Measurements from ENCODE around the gene WBP1.
"Not testable (repeated sequence)": the region's sequence is repeated elsewhere in the genome, so short reads cannot be mapped to it uniquely, and the experiment has no call there.

The WBP1 gene

DNA sequence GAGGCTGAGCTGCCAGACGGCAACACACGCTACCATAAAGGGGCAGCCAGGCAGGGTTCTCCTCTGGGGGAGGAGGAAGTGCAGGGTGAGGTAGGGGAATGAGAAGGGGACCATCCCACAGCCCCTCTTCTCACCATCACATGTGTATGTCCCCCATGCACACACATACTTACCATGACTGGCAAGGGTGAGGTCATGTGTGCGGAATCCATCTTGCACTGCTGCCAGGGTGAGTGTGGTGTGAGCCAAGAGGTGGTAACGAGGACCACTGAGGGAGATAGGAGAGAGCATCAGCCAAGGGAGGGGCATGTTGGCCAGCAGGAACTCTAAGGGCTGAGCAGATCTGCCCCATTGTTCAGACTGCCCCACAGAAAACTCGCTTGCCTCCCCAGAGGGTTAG is 29.6 kb upstream of the WBP1 start:
- DNase-seq: no peak

DNA sequence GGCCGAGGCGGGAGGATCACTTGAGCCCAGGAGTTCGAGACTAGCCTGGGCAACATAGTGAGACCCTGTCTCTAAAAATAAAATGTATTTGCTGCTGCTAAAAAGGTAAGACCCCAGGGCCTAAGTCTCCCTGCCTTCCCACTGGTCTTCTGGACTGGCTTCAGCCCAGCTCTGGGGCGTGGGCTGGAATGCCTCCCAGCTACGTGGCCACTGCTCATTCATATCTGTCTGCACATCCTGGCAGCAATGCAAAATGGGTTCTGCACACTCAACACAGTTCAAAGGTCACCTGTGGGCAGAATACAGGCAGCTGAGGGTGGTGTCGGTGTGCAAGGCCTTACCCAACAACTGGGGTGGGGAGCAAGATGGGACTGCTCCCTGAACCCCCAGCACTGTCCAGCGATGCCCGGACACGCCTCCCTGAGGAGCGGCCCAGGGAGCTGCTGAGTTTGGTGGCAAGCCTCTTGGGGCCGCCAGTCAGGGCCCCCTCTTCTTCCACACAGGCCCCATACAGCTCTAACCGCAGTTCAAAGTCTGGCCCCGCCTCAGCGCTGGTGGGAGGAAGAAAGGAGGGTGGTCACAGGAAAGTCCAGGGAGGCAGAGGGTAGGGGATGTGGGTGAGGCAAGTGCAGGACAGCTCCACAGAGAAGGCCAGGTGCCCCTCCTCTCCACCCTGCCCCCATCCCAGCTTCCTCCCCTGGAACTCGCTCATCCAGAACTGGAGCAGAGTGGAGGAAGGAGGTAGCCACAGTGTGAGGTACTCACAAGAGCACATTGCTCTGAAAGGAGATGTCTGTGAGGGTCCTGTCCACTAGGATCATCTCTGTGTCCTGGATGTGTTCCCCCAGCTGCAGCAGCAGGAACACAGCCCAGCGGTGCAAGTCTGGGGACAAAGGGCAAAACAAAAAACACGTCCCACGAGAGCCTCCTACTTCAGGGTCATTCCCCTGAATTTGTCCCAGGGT is 28.5 kb upstream of the WBP1 start:
- DNase-seq: no peak

DNA sequence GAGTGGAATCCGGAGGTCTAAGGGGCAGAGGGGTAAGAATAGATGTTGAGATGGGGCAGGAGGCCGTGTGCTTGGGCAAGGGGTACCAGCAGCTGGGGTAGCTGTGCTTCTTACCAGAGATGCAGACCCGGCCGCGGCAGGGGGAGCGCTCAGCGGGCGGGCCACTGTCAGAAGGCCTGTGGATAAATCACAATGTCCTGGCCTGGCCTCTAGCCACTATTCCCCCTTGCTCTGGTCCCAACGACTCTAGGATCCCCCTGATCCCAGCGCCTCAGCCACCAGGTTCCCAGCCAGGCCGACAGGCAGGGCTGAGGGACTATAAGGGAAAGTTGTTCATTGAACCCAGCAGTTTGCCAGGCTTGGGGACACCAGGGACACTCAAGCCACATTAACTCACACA is 27.7 kb upstream of the WBP1 start:
- DNase-seq: no peak

DNA sequence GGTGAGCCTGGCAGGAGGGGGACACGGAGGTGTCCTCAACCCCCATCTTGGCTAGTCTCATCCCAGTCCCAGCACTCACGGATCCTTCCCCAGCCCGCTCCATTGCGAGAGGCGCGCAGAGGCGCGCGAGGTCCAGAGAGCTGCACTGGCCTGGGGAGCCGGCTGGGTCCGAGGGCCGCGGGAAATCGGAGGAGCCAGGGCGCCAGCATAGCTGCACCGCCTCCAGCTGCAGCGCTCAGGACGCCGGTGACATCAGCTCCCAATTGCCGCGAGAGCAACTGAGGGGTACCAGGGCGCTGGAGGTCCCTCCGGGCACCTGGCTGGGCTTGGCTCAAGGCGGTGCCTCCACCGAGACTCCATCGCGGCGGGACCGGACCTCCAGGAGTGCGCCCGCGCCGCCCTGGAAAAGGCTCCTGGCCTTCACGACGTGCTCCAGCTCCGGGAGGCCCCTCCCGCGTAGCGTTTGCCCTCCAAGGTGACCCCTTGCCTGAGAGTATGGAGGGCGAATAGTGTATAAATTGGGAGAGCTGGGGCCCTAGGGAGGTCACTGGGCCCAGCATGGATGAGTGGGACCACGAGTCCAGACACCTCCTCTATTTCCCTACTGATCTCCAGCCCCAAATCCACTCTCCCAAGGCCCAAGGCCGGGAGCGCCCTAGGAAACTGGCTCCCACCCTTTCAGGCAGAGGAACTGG is 22.0 kb upstream of the WBP1 start:
- no peak for DNase-seq

DNA sequence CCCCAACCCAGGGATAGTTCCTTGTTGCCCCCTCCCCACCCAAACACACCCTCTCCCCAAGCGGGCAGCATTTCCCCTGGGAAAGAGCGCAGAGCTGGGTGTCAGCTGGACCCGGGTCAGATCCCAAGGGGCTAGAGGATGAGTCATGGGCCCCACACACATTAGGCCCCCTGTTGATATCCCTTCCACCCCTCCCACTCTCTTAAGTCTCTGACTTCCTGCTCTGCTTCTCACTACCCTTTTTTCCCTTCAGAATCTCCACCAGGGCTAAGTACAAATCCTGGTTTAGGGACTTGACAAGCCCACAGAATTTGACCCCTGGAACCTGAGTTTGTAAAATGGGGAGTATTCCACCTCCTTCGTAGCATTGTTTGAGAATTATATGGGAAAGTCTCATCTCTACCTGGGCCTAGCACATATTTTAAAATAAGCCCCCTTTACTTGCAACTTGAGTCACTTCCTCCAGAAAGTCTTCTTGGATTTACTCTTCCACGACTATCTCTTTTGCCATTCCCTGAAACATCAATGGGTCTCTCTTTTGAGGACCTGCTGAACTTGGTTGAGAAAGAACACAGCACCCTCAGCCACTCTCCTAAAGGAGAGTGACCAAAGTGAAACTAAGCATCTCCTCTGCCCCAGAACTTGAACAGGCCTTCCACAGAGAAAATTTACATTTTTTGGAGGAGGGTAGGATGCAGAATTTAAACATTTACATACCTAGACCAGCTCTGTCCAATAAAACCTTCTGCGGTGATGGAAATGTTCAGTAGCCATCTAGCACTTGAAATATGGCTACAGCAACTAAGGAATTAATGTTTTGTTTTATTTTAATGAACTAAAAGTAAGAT is 21.2 kb upstream of the WBP1 start:
- DNase-seq: no peak

DNA sequence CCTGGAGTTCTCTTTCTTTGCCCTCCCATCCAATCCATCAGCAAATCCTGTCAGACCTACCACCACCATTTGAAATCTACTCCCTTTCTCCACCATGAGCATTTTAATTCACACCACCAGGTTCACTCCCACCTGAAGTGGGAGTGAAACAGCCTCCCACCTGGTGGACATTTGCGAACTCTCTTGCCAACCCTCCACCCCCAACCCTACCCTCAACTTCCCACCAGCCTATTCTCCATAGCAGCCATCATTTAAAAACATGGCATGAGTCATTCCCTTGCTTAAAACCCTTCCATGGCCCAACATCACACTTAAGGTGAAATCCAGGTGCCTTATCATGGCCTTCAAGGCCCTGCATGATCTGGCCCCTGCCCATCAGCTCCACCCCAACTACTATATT is 20.0 kb upstream of the WBP1 start:
- no peak for DNase-seq

DNA sequence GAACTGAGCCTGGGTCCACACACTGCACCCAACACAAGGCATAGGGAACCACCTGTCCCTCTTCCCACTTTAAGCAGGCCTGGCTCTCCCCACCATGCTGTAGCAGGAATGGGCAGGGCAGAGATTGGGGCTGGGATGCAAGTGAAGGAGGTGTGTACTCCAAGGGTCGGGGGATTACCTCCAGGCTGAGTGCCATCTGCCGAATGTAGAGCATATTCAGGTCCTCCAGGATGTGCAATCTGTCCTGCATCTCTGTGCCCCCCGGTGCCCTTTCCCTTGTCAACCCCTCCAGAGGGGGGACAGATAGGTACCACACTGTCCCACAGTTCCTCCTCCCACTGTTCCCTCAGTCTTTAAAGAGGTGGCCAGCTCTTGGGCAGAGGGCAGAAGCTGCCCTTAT is 18.9 kb upstream of the WBP1 start:
- no peak for DNase-seq

DNA sequence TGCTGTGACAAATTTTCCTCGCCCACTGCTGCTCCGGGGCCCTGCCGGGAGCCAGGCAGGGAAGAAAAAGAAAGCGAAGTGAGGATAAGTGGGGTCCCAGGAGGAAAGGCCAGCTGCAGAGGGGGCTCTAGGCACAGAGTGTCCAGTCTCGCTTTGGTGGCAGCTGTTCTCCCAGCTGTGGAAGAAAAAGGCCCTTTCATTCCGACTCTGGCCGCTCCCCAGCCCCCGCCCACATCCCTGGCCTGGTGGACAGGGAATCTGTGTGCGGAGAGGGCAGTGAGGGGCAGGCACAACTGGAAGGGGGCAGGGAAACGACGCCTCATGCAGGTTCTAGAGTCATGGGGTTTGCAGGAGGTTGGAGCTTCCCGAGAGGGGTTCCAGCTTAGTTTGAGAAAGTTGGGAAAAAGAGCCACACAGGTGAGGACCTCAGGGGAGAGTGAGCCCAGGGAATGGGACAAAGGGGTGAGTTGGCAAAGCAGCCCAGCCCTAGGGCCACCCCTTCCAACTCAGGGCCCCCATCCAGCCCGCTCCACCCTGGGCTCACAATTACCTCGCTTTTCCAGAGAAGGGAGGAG is 18.3 kb upstream of the WBP1 start:
- DNase-seq: no peak

DNA sequence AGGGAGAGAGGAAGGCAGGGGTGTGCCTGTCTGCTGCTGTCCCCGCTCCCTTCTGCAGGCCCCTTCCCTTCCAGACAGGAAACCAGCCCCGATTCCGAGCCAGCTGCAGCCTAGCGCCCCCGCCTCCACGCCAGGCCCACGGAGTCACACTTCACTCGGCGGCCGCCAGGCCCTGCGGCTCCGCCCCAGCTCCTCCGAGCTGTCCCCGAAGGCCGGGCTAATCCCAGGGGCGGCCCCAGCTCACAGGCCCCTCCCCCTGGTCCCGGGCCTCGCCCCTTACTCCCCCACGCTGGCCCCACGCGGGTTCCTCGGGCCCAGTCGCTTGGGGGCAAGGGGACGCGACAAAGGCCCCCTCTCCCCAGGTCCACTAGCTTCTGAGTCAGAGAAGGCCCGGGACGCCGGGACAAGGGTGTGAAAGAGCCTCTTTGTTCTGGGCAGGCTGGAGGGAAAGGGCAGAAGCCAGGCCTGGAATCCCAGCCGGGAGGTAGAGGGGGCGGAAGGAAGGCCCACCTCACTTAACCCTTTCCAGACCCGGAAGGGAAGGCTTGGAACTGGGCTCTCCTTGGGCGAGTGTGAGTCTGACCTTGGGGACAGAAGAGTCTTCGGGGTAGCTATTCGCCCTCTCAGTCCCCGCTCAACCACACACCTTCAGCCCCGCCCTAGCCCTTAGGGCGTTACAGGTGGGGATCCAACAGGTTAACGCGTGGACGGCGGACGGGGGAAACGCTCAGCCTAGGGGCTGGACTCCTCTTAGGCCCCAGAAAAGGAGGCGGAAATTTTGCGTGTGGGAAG is 17.7 kb upstream of the WBP1 start:
- peak; percentile 33 for DNase-seq

DNA sequence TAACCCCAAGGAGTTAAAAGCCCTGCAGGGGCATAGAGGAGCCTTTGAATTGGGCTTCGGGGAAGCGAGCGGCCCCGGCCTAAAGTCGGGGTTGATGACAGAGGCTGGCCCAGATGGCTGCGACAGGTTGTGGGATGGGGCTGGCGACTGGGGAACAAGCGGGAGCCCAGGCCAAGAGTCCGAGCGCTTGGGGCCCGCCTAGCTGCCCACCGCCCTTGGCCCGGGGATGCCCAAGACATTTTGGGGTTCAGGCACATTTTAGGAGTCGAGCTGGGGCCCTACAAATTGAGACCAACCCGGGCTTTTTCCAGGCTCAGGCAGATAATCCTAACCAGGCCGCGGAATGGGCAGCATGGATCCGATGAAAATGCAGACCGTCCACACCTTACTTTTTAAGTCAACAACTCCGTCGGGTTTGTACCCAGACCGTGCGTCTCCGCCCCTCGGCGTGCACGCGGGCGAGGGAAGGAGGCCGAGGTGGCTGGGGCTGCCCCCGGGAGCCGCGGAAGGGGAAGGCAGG is 17.0 kb upstream of the WBP1 start:
- no peak for DNase-seq

DNA sequence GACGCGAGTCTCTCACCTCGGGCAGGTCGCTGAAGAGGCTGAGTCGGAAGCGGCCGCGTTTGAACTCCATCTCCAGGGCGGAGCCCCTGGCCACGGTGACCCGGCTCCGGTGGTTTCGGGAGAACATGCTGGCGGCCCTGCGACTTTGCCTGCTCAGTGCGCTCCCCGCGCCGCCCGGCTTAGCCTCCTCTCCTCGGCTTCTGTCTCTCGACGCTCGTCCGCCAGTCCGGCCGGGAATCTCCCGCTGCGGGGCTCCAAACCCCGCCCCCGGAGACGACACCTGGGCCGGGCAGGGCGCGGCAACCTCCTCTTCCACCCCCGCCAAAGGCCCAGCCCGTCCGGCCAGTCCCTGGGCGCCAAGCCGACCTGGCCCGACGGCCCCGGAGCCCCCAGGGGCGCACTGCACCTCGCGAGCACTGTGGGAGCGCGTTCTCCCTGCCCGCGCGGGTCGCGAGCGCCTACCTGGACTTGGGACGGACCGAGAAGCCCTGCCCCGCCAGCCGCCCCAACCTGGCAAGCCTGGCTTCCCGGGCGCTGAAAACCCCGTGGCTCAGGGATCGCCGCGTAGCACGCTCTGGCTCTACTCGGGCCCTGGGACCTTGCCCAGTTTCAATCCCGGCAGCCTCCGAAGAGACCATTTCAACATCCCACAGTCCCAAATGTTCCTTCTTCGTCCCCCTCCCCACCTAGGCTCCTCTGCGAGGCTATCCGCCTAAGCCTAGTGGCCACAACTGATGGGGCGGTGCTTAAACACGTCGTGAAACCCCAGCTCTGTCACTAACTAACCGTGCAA is 16.4 kb upstream of the WBP1 start, which contains the start of gene RTKN:
Gene RTKN (minus strand): TSS at position 248 of the 793 bp plus-strand sequence. CDS start 121 bp downstream, at position 127.
- peak; percentile 21 for DNase-seq

DNA sequence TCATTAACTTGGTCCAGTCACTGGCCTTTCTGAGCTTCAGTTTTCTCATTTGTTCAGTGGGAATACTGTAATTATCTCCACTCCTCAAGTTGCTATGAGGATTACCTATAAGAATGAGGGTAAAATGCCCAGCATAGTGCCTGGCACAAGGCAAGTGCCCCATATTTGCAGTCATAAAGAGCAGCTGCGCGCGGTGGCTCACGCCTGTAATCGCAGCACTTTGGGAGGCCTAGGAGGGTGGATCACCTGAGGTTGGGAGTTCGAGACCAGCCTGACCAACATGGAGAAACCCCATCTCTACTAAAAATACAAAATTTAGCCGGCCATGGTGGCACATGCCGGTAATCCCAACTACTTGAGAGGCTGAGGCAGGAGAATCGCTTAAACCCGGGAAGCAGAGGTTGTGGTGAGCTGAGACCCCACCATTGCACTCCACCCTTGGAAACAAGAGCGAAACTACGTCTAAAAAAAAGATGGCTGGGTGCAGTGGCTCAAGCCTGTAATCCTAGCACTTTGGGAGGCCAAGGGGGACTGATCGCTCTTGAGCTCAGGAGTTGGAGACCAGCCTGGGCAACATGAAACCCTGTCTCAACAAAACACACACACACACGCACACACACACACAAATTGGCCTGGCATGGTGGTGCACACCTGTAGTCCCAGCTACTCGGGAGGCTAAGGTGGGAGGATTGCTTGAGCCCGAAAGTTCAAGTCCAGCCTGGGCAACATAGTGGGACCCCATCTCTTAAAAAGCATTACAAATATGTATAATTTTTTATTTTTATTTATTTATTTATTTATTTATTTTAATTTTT is 15.5 kb upstream of the WBP1 start:
- DNase-seq: not testable (repeated sequence)

DNA sequence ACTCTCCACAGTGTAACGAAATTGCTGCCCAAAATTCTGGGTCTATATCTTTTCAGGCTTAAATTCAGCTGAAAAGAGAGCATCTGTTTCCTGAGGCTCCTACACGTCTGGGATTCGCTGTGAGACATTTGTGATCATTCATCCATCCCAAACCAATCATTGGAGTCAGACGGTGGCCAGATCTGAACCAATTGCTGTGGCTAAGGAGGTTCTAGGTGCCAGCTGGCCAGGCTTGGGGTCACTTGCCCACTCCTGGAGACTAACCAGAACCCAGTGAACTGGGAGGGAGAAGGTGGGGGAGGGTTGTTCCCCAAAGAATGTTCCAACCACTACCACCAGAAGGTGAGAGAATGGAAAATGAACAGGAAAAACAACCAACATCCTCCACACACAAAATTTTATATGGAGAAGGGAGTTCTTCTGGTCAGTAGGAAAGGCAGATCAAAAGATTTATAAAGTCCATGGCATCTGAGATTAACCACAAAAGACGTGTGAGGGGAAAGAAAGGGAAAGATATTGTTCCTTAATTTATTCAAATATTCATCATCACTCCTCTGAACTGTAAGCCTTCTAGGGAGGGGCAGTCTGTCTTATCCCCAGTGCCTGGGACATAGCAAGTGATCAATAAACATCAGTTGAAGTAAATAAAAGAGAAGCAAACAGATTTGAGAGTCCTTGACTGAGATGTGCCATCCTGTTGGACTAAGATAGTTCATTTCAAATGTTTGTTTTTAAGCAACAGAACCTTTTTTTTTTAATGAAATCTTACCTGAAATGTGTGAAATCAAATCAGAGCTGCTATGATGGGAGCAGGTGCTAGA is 13.5 kb upstream of the WBP1 start:
- DNase-seq: no peak

DNA sequence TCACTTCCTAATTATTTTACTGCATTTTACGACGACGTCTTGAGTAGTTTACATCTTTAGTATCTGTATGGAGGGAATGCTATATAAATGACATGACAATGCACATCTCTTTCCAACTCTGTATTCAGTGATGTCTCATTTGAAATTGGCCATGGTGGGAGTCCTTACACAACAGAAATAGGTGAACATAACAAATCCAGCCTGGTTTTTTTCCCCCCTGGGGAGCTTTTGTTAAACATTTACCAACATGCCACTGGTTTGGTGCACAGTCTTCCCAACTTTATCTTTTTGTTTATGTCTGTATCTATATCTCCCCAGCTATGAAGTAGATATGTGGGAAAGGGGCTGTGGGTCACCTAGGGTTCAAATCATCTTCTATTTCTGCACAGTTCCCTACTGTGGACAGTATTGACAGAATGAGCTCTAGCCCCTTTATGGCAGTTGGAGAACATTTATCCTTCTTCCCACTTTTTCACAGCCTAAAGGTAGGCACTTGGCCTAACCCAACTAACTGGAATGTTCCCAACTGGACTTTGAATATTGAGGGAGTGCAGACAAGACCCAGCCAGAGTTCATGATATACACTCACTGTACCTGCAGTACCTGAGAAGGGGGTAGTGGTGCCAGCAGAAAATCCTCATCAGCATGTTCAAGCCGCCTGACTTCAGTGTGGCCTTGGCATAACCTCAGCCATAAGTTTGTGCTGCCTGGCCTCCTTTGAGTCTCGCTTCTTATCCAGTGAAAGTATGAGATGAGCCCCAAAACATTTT is 10.8 kb upstream of the WBP1 start:
- no peak for DNase-seq

DNA sequence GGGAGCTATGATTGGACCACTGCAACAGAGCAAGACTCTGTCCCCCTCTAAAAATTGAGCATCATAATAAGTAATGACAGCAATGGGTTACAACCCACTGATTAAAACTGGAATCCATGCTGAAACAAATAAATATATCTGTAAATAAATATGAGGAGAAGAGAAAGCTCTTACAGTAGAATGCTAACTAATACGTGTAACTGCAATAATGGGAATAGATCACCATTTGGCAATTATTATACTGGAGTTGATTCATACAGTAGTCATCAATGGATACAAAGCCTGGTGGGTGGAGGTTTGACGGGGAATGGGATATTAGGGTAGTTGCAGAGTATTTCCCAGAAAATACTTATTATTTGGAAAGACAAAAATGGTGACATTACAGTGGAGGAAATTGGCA is 9.5 kb upstream of the WBP1 start:
- no peak for DNase-seq

DNA sequence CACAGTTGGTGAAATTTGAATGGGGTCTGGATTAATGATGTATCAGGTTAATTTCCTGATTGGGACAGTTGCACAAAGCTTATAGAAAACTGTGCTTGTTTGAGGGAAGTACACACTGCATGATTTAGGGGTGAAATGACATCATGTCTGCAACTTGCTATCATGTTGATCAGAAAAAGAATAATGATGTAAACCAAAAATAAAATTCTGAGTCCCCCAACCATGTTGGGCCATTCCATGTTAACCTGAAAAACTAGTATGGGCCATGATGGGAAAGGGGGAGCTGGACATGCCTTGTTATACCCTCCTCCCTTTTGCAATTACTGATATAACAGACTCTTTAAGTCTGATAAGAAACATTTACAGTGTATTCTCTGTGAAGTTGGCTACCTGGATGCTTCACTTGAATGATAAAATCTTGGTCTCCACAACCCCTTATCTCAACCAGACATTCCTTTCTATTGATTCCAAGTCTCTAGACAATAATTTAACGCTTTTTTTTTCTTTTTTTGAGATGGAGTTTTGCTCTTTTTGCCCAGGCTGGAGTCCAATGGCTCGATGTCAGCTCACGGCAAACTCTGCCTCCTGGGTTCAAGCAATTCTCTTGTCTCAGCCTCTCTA is 7.6 kb upstream of the WBP1 start:
- no peak for DNase-seq

DNA sequence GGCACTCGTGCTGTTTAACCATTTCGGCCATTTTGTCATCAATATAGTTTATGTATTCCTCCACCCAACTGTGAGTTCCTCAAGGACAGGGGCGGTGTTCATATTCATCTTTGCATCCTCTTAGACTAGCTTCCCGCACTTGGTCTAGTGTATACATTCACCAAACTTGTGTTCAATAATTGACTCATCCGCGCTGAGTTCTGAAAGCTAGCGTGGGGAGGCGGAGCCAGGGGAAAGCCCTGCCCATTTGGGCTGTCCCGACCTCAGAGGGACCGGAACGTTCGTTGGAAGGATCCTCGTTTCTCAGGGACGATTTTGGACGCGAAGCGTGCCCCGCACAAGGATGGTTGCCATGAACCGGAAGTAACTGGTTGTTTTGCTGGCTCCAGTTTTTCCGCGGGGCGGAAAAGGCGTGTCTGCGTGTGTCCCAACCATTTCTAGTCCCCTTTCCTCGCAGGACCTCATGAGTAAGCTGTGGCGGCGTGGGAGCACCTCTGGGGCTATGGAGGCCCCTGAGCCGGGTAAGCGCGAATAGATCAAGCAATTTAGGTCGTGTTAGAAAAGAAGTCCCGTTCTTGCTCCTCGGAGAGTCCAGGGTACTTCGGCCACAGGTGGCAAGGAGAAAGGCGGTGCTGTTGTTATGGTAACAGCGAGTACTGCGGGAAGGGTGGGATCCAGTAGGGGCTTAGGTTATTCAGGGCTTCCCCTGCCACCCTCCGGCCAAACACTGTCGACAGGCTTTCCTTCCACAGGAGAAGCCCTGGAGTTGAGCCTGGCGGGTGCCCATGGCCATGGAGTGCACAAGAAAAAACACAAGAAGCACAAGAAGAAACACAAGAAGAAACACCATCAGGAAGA is 3.4 kb upstream of the WBP1 start, which contains the start of gene INO80B:
Gene INO80B (plus strand): TSS at position 434 of the 858 bp plus-strand sequence. CDS start 30 bp downstream, at position 464.
- peak; percentile 97 for DNase-seq

Measured in activated gamma-delta T cell treated with Interleukin-2 at 50 U/mL for 16 hours (primary cell).